Stimulated activated CD8-positive, alpha-beta memory T cell treated with anti-CD3 and anti-CD28 coated beads, Interleukin-7, amount 100 ng/mL, for 4 hours (primary cell): ENCODE measurements around the gene SMYD3.

Experiments
- DNase-seq, 2 donors: peaks; one replicate each; pipeline ENCODE4 v3.0.0-alpha.2; 2020; ENCODE audit warnings: low read depth in 2 of 2

The SMYD3 gene

GRCh38 chr1:246304484-246305259, 202.4 kb downstream of the SMYD3 start:
- DNase-seq = no peak

- DNase-seq = no peak
These were observed 204.3 kb downstream of the SMYD3 start for GRCh38 chr1:246302711-246303317.

GRCh38 chr1:246302251-246302625, 204.8 kb downstream of the SMYD3 start:
- no peak for DNase-seq

- DNase-seq = no peak
These were observed 205.4 kb downstream of the SMYD3 start for GRCh38 chr1:246301553-246302250.

- no peak for DNase-seq
These were observed 206.2 kb downstream of the SMYD3 start for GRCh38 chr1:246300626-246301549.

GRCh38 chr1:246297279-246298265, 209.5 kb downstream of the SMYD3 start:
- no peak for DNase-seq

GRCh38 chr1:246295968-246296367, 211.1 kb downstream of the SMYD3 start:
- no peak for DNase-seq

GRCh38 chr1:246295340-246295739, 211.7 kb downstream of the SMYD3 start:
- DNase-seq = no peak

GRCh38 chr1:246294263-246294662, 212.8 kb downstream of the SMYD3 start:
- DNase-seq = no peak

GRCh38 chr1:246293366-246294121, 213.5 kb downstream of the SMYD3 start:
- no peak for DNase-seq

GRCh38 chr1:246292571-246292970, 214.5 kb downstream of the SMYD3 start:
- no peak for DNase-seq

- DNase-seq = no peak
These were observed 216.0 kb downstream of the SMYD3 start for GRCh38 chr1:246291127-246291526.

- DNase-seq = no peak
These were observed 223.2 kb downstream of the SMYD3 start for GRCh38 chr1:246283771-246284410.

- no peak for DNase-seq
These were observed 225.4 kb downstream of the SMYD3 start for GRCh38 chr1:246281639-246282038.

- DNase-seq = no peak
These were observed 225.9 kb downstream of the SMYD3 start for GRCh38 chr1:246281195-246281594.

- DNase-seq = no peak
These were observed 226.5 kb downstream of the SMYD3 start for GRCh38 chr1:246280551-246280950.

- DNase-seq = no peak
These were observed 227.7 kb downstream of the SMYD3 start for GRCh38 chr1:246279402-246279801.

GRCh38 chr1:246278371-246278770, 228.7 kb downstream of the SMYD3 start:
- DNase-seq = no peak

- DNase-seq = no peak
These were observed 232.0 kb downstream of the SMYD3 start for GRCh38 chr1:246275036-246275435.
